Stimulated activated CD4-positive, alpha-beta T cell treated with anti-CD3 and anti-CD28 coated beads, Interleukin-2, amount 100 ng/mL, for 24 hours (primary cell): ENCODE results near the gene XRCC5.
"Not testable (repeated sequence)": the region's sequence is repeated elsewhere in the genome, so short reads cannot be mapped to it uniquely, and the experiment has no call there.

ENCODE experiments used
- DNase-seq, 2 donors: peaks; one replicate each; pipeline ENCODE4 v3.0.0-alpha.2; 2020

XRCC5 gene

GRCh38 chr2:216108967-216109921 lies at the start of gene XRCC5:
XRCC5 (plus strand) TSS chr2:216109348; CDS start chr2:216109437, 89 bp downstream.
- peak; percentile 98 for DNase-seq

DNA sequence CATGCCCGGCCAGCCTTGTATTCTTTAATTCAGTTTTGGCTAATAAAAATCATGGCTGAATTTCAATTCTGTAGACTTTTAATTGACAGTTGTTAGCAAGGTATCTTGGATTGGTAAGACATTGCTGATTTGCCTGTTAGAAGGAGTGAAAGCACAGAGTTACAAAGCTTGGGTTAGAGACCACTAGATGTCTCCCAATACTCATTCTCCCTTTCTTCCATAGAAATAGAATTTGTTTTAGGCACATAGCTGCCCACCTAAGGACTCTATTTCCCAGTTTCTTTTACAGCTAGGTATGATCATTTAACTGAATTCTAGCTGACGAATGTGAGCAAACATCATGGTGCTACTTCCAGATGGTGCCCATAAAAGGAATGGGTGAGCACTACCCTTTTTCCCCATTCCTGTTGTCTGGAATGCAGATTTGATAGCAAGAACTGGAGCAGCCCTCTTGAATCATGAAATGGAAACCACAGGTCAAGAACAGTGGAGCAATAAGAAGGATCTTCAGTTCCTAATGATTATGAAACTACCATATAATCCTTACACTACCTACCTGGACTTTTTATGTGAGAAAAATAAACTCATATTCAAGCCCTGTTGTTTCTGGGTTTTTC lies 45.0 kb upstream of the XRCC5 start:
- DNase-seq = no peak

- DNase-seq = no peak
These were observed 44.5 kb upstream of the XRCC5 start for GRCh38 chr2:216064665-216065064.

DNA sequence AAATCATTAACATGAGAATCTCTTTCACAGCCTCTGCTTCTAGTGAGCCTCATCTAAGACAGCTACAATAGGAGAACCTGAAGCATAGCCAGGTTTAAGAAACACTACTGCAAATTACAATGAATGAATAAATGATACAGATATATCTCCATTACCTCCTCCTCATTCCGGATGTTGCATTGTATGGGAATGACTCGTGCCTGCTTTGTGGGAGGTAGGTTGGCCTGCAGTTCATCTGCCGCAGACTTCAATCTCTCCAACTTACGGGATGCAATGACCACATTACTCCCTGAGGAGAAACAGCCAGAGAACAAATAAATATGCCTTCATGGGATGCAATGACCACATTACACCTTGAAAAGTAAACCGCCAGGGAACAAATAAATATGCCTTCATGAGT lies 42.9 kb upstream of the XRCC5 start:
- DNase-seq = no peak

DNA sequence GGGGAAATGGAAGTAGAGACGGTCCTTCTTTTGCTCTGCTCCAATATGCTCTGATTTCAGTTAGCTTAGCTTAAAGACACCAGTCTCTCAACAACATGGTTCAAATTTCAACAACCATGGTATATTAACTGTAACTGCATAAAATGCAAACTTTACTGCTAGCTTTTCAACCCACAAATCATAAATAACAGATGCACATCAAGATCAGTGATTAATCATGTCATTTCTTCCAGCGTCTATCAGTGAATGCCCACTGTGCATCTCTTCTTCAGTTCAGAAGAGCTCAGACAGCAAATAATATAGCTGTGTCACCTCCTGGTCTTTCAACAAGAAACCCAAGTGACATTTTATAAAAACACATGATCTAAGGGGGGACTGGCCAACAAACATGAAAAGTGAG lies 40.1 kb upstream of the XRCC5 start:
- no peak for DNase-seq

GRCh38 chr2:216070195-216070594 lies 39.0 kb upstream of the XRCC5 start:
- DNase-seq = no peak

GRCh38 chr2:216071111-216071851 lies 37.9 kb upstream of the XRCC5 start:
- DNase-seq = no peak

DNA sequence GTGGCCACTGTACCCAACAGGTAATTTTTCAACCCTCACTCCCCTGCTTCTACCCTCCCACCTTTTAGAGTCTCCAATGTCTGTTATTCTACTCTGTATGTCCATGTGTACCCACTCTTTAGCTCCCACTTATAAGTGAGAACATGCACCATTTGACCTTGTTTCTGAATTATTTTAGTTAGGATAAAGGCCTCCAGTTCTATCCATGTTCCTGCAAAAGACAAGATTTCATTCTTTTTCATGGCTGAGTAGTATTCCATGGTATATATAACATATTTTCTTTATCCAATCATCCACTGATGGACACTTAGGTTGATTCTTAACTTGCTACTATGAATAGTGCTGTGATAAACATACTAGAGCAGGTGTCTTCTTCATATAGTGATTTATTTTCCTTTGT lies 36.7 kb upstream of the XRCC5 start:
- no peak for DNase-seq

DNA sequence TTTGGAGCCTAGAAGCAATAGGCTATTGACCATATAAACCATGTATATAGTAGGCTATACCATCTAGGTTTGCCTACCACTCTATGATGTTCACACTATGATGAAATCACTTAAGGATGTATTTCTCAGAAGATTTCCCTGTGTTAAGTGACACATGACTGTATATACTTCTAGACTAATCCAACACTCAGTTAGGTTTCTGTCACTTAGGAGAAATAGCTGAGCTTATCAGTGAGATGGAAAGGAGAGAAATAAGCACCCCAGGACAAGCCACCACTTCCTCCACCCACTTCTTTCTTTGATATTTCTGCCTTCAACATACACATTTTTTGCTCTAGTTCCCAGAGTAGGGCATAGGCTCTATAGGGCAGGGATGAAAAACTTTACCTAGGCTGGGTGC lies 35.4 kb upstream of the XRCC5 start:
- no peak for DNase-seq

DNA sequence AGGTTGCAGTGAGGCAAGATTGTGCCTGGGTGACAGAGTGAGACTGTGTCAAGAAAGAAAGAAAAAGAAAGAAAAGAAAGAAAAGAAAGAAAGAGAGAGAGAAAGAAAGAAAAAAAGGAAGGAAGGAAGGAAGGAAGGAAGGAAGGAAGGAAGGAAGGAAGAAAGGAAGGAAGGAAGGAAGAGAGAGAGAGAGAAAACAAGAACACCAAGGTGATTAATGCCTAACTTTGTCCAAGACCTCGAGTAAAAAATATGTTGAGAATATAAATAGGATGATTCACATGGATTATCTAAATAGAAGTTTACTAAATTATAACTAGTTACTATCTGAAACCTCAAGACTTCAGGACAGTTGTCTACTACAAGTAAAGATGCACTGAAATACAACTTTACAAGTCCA lies 34.8 kb upstream of the XRCC5 start:
- DNase-seq = no peak

- DNase-seq = no peak
These were observed 34.4 kb upstream of the XRCC5 start for GRCh38 chr2:216074794-216075193.

DNA sequence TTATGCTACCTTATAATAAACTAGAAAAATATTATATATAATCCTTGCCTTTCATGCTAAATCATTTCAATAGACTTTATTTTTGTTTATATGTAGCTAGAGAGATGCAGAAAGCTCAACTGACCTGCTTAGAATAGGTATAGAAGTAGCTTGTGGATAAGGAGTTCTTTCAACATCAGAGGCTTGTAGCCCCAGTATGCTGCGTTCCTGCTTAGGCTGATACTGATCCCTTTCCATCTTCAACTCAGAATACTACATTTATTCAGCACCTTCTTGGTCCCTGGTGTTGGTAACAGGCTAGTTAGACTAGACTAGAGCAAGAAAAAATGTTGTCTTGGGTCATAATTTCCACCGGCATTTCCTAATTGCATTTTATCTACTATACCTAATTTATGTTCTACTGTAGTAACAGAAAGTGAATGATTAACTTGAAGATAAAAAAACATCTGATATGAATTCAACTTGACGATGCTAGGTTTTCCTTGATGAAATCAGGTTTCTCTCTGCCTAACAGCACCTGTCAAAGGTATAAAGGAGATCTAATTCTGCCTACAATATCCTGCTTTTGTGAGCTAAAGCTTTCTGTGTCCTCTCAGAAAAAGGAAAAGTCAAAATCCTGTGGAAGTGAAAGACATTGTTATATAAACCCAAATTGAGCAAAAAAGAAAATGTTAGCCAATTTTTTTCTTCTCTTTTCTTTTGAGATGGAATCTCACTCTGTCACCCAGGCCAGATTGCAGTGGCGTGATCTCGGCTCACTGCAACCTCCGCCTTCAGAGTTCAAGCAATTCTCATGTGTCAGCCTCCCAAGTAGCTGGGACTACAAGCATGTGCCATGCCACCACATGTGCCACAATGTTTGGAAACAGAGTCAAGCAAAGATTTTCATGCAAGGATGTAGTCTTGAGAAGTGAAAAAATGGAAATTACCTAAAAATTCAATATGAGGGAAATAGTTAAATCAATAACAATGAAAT lies 33.4 kb upstream of the XRCC5 start:
- no peak for DNase-seq

DNA sequence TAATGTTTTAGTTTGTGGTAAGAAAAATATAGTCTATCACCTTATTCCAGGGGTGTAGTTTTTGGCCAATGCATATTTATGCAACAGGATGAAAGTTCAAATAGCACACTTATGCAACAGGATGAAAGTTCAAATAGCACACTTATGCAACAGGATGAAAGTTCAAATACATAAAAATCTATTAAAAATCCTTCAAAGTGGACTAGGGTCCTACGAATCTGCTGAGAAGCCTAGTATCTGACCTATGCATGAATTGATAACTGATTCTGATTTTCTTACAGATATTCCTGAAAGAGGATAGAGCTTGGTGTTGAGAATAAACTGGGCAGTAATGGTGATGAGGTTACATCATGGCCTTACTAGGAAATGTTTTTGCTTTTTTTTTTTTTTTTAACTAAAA lies 30.4 kb upstream of the XRCC5 start:
- no peak for DNase-seq

- DNase-seq = not testable (repeated sequence)
These were observed 29.1 kb upstream of the XRCC5 start for GRCh38 chr2:216080048-216080447.

DNA sequence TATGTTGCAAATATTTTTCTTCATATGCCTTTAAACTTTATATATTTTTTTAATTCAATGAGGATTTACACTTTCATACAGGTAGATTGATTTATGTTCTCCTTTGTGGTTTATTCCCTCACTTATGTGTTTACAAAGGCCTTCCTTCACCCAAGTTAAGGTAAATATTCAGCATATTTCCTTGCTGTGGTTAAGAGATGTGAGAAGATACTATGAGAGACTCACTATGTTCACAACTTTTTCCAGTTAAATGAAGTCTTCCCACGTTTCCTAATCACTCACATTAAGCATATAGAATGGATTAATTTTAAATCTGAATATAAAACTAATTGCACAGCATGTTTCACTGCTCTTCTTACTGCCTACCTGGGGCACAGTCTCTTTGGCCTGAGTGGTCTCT lies 28.1 kb upstream of the XRCC5 start:
- DNase-seq = no peak

DNA sequence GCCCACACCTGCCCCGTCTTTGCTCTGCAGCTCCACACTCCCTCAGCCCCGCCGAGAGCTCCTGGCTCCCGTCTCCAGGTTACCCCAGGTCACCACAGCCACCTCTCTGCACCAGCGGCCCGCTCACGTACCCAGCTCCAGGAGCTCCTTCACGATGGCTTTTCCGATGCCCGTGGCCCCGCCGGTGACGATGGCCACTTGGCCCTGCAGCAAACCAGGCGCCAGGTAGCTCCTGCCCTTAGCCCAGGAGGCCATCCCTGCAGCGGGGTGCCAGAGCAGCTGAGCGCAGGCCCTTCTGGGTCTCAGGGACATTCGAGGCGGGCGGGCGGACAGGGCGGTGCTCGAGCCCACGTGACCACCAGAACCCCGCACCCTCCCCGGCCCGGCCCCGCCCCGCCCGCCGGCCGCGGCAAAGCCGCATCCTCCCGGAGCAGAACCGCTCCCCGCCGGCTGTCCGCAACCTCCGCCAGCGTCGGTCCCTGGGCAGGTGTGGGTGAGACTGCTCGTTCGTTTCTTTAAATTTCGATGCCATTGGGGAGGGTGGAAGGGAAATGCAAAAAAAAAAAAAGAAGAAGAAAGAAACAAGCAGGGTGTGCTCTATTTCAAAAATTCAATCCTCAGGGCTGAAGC lies 27.5 kb upstream of the XRCC5 start, which contains the start of the genes PECR and TMEM169:
TSS of gene PECR (minus strand) at position 323 of the 630 bp plus-strand sequence. CDS start at position 255, 68 bp downstream.
TSS of gene TMEM169 (plus strand) at position 433 of the 630 bp plus-strand sequence. CDS start 14,045 bp downstream, outside the sequence.
- DNase-seq = peak; percentile 79 to 83

DNA sequence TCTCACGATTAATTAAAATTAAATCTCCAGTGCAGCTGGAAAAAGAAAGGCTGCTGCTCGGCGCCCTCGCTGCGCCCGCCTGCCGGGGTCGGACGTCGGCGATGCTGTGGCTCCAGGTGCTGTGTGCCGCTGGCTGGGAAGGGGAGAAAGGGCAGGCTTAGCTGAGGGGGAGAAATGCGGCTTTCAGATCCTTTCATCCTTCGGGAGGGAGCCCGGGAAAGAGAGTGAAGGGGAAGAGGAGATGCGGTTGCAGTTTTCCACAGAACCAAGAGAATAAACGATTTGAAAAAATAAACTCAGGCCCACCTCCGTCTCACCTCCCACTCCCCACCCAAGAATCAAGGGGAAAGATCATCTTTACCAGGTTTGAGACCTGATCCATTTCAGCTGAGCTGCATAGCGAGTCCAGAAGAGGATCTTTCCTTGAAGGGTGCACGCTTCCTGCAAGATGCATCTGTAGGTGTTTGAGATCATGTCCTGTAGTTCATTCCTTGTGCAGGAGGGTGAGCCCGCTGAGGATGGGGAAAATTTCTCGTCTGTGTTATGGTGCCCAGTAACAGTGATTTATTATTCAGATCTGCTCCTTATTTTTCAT lies 26.9 kb upstream of the XRCC5 start:
- peak; percentile 15 to 26 for DNase-seq

DNA sequence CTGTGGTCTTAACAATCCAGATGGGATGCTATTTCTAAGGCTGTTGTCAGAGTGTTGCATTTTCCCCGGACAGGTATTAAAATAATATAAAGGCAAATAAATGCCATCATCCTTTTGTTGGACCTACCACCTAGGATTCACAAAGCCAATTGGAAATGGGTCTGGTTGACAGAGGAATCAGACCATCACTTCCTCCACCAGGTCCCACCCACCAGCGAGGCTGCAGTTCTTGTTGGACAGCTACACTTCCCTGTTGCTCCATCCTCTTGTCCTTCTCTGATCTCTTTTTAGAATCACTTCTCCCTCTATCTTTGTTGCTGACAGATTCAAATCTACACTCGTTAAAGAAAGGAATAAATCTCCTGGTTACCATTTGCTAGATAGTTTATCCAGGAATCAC lies 26.3 kb upstream of the XRCC5 start:
- peak; percentile 22 to 27 for DNase-seq

DNA sequence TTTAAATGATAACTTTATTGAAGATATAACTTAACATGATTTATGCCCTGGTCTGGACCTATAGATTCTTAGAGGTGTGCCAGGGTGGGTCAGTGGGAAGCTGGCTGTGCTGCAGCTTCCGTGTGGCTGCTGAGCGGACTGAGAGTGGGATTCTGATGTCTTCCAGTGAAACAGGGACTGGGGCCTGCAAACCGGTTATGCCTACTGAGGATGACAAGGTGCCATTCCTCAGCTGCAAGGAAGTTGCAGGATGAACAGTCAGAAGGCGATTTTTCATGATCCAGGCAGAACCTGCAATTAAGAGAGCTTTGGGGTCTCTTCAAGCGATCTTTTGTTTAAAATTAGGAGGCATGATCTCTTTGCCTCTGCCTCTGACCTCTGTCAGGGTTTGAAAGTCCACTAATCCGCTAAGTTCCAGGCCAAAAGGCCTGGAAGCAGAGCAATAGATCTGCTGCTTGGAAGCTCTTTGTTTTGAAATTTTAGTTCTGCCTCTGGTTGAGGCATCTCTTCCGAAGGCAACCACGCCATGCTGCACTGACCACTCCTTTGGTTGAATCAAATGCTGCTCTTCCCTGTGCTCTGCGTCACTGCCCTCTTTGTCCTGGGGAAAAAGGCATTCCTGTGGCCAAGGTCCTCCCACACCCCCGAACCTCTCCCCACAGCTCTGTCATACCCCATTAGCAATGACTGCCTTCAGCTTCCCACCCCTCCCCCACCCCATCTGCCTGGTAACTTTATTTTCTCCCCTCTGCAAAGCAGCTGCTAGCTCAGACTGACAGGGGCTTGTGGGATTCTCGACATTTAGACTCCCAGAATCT lies 25.5 kb upstream of the XRCC5 start:
- DNase-seq = peak in 1 of 2 donors; percentile 24

DNA sequence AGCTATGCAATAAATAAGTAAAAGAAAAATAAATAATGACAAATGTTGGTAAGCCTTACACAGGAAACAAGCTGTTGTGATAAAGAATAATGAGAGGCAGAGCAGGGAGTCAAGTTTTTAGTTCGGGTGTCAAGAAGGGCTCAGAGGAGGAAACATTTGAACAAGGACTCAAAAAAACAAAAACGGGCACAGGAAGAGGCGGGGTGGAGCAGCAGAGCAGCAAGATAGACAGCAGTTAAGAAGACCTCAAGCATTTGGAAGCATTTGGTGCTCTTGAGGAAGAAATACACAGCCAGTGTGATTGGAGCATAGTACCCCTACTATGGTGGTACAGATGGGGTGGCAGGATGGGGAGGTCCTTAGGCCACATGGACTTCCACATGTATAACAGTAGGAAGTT lies 24.6 kb upstream of the XRCC5 start:
- DNase-seq = peak; percentile 15 to 18
